ENCODE data around the gene PREB. TPM values are rescaled to one million over a fixed set of nuclear protein-coding genes. Genes with fewer than 3 reads are reported as not detected.

PREB gene
- total and polyA plus RNA-seq, 2 of the 13 experiments (the other 11 are each of a cell fraction or from before 2014, with no cell fraction given) = 112 to 192 TPM

GRCh38 chr2:27133905-27134780 is at the start of gene PREB (continued):
- no peak for TF ChIP-seq SOX13 (IDR thresholded peaks at IDR 0.05)
- peak in 1 of 2 experiments; percentile 15; a peak in 1 of 4 replicates for TF ChIP-seq SOX13 (CRISPR knock-in tag; conservative IDR thresholded peaks at IDR 0.05 in 1 of 2, IDR thresholded peaks at IDR 0.05 in 1 of 2)
- no peak for TF ChIP-seq TBX3 (IDR thresholded peaks at IDR 0.05; ENCODE audit: borderline replicate concordance)
- TF ChIP-seq NR3C1 (CRISPR knock-in tag; IDR thresholded peaks at IDR 0.05) = no peak
- no peak; the same call in none of the 2 replicates for TF ChIP-seq KLF6 (CRISPR knock-in tag; IDR thresholded peaks at IDR 0.05)
- TF ChIP-seq FOXA3 (CRISPR knock-in tag; IDR thresholded peaks at IDR 0.05) = no peak
- TF ChIP-seq ZNF530 (CRISPR knock-in tag; IDR thresholded peaks at IDR 0.05; ENCODE audit: low read depth) = 0 out of 2 replicates have a peak, but pooled peaks have one; percentile 46
- no peak for TF ChIP-seq SKIL (CRISPR knock-in tag; IDR thresholded peaks at IDR 0.05; ENCODE audit: borderline replicate concordance)
- no peak for TF ChIP-seq RBAK (CRISPR knock-in tag; IDR thresholded peaks at IDR 0.05)
- peak; percentile 12; the same call in 1 of the 2 replicates for TF ChIP-seq NFYC (CRISPR knock-in tag; IDR thresholded peaks at IDR 0.05)
- no peak for TF ChIP-seq ZNF44 (CRISPR knock-in tag; IDR thresholded peaks at IDR 0.05)
- no peak for TF ChIP-seq RAD51 (IDR thresholded peaks at IDR 0.05; ENCODE audit: borderline replicate concordance)
- peak; percentile 89; the same call in 1 of the 2 replicates for TF ChIP-seq MEIS1 (CRISPR knock-in tag; IDR thresholded peaks at IDR 0.05; ENCODE audit: borderline replicate concordance)
- no peak for TF ChIP-seq ELF1 (CRISPR knock-in tag; IDR thresholded peaks at IDR 0.05)
- peak in 1 of 2 experiments; percentile 46; a peak in 1 of 4 replicates for TF ChIP-seq KLF16 (CRISPR knock-in tag; IDR thresholded peaks at IDR 0.05)
- peak; percentile 83; the same call in 1 of the 2 replicates for TF ChIP-seq ZNF17 (CRISPR knock-in tag; IDR thresholded peaks at IDR 0.05)
- 0 out of 2 replicates have a peak, but pooled peaks have one; percentile 83 for TF ChIP-seq BRD4 (CRISPR knock-in tag; IDR thresholded peaks at IDR 0.05)
- peak; percentile 15 for TF ChIP-seq MEF2D (CRISPR knock-in tag; IDR thresholded peaks at IDR 0.05)
- TF ChIP-seq ELF4 (CRISPR knock-in tag; IDR thresholded peaks at IDR 0.05; ENCODE audit: borderline replicate concordance) = no peak
- 0 out of 2 replicates have a peak, but pooled peaks have one; percentile 62 for TF ChIP-seq ZSCAN29 (CRISPR knock-in tag; conservative IDR thresholded peaks at IDR 0.05)
- no peak for TF ChIP-seq DNMT1 (CRISPR knock-in tag; IDR thresholded peaks at IDR 0.05)
- TF ChIP-seq MED8 (CRISPR knock-in tag; IDR thresholded peaks at IDR 0.05; ENCODE audit: insufficient replicate concordance) = peak; percentile 76
- TF ChIP-seq ZBTB2 (CRISPR knock-in tag; IDR thresholded peaks at IDR 0.05; ENCODE audit: low read depth) = no peak
- no peak for TF ChIP-seq SOX6 (IDR thresholded peaks at IDR 0.05)
- TF ChIP-seq SOX6 (CRISPR knock-in tag; IDR thresholded peaks at IDR 0.05) = peak; percentile 51
- no peak for TF ChIP-seq CENPT (CRISPR knock-in tag; IDR thresholded peaks at IDR 0.05; ENCODE audit: low read depth)

Data from HepG2 (cell line).